Head of caudate nucleus (tissue), 42 donors: ENCODE results near the gene PIMREG.

Source experiments
- DNase-seq, 42 donors: peaks; one replicate each; pipeline versions ENCODE4 v3.0.0 to v3.0.0-alpha.2; 2020 to 2021; ENCODE audit warnings: mixed read lengths in 7 of 42
- intact Hi-C: fragments of 100-400 bp; cut with DNase I; formaldehyde crosslinking; loops from one replicate; pipeline ENCODE4 v1.15.0; 2022

Gene PIMREG

DNA sequence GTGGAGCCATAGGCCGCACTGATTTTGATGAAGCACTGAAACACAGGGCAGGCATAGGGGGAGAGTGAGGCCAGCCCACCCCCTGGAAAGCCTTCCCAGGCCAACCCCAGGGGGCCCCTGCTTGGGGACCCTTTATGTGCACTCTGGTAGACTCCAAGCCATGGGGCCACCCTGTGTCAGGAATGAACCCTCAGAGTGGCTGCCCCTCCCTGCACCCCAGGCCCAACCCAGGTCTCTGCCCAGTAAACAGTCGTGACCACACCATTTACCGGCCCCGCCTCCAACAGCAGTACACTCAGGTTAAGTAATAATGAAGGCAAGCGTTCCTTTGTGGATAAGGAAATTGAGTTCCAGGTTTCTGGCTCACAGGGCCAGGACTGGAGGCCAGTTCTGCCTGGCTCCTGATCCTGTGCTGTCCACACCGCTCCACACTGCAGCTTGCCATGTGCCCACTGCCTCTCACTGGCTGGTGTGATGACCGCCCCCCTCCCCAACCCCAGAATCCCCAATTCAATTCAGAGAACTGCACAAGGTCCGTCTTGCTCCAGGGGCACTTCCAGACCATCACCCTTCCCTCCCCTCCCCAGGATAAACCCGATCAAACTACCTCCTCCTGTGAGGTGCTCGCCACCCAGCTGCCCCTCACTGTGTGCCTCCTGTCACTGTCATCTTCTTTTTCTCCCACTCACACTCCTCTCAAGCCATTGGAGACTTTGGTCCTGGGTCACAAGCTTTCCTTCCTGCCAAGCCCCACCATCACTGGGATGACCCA, 13.6 kb downstream of the PIMREG start:
- DNase-seq: no peak
- intact Hi-C loops: no loop called here

DNA sequence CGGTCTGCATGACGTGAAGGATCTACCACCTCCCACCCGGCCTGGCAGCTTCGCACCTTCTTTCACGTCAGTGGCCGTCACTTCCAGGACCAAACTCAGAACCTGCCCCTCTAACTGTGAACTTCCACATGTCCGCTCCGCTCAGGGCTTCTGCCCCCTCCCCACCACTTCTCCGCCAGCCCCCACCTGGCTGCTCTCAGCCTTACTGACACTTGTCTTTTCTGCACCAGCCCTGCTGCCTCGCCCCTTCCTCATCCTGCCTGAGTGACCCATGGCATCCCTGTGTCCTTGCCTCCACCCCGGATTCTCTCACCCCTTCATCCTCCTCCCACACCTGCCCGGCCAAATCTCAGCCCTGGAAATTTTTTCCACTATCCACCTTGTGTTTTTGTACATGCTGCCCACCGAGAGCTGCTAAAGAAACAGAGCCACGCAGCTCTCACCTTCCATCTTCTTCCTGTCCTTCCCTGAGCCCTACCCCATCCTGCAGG, 14.2 kb downstream of the PIMREG start:
- intact Hi-C loops: no loop called here
- DNase-seq: no peak

DNA sequence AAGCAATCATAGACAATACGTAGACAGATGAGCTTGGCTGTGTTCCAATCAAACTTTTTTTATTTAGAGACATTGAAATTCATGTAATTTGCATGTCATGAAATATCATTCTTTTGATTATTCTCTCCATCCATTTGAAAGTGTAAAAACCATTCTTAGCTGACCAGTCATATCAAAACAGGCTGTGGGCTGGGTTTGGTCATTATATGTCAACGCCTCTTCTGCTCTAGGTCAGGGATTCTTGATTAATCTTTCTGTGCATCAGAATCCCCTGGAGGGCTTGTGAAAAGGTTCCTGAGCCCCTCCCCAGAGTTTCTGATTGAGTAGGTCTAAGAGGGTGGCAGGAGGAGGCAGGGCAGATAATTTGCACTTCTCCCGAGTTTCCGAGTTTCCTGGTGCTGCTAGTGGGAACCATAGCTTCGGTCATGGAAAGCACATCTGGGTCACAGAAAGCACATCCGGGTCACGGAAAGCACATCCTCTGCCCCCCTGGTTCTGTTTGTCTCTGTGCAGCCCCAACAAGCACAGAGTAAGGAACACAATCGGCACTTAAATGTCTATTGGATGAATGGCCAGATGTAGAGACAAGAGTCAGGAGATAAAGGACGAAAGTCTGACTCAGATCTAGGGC, 16.4 kb downstream of the PIMREG start:
- intact Hi-C loops: no loop called here
- no peak for DNase-seq

DNA sequence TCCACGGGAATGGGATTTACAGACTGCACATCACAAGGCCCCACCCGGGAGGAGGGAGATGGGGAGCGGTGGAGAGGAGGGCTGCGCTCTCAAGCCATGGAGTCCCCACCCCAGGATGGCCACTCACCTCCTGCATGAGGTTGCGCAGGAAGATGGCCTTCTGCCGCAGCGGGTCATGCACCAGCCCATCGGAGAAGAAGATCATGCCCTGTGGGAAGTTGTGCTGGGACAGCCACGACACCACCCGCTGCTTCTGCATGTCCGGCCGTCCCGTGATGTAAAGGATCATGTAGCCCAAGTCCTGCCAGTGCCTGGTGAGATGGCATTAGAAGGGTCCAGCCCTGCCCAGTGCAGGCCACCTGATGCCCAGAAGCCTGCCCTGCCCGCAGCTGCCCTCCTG, 17.0 kb downstream of the PIMREG start:
- no peak for DNase-seq
- intact Hi-C loops: no loop called here

DNA sequence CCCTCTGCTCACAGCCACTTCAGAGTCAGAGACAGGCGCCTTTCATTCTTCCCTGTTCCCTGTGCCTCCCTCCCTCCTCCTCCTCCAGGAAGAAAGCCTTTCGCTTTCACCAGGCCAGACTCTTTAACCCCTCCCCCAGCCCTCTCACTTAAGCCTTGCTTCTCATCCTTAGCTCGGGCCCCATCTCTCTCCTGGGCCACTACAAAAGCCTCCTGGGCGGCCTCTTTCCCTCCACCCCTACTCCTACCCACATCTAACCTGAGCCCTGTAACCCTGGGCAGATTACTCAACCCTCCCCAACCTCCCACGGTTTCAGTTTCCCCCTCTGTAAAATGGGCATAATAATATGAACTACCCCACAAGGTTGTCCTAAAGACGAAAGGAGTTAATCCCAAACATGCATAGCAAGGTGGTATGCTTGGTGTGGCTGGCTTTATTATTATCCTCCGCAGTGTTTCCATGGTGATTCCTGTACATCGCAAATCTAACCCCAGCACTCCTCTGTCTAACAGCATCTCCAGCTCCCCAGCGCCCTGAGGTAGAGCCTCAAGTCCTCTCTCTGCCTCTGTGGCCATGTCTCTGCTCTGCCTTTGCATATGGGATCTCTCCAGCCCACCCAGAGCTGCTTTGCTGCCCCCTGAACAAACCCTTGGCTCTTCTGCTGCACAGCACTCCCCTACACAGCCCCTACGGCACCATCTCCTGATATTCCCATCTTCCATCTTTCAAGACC, 17.7 kb downstream of the PIMREG start:
- intact Hi-C loops: no loop called here
- DNase-seq: no peak

DNA sequence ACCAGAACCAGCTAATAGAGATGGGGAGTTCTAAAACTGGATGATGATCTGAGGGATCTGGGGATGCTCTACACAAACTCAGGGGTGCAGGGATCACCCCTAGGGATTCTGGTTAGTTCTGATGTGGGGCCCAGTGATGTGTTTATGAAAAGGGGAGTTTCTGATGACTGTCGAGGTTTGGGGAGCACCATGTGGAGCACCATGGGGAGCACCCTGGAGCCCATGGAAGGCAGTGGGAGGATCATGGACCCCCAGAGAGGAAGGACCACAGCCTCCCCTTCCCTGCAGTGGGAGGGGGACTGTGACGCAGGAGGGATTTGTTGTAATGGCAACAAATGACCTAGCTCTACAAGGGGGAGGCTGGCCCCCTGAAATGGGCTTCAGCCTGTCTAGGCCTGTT, 18.4 kb downstream of the PIMREG start:
- intact Hi-C loops: no loop called here
- DNase-seq: no peak

DNA sequence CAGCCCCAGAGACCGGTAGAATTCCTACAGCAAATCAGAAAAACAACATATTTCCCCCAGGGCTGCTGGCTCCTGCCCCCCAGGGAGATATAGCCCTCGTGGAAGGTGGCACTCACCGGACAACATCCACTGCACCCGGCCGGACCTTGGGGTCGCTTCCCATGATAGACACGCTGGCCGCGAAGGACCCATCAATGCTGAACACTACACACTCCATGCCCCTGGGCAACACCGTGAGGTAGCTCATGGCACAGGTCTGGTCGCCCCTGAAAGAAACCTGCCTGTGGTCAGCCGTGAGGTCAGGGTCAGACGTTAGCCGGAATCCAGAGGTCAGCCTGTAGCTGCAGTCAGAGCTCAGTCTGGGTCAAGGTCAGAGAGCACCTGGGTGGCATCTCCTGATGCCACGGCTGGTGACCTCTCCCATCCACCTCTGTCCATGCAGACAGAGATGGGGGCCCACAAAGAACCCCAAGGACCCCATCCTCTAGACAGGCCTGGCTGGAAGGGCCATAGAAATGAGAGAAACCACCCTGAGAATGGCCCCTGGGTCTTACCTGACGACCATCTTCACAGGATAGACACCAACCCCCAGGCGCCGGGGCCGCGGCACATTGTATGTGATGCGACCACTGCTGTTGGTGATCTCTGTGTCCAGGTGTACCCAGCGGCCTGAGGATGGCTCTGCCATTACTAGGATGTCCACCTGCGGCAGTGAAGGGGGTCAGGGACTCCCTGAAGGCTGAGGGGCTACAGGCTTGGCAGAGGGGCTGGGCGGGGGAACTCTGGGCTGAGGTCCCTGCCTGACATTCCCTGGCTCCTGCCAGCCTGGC, 19.6 kb downstream of the PIMREG start:
- intact Hi-C loops: no loop called here
- no peak for DNase-seq

DNA sequence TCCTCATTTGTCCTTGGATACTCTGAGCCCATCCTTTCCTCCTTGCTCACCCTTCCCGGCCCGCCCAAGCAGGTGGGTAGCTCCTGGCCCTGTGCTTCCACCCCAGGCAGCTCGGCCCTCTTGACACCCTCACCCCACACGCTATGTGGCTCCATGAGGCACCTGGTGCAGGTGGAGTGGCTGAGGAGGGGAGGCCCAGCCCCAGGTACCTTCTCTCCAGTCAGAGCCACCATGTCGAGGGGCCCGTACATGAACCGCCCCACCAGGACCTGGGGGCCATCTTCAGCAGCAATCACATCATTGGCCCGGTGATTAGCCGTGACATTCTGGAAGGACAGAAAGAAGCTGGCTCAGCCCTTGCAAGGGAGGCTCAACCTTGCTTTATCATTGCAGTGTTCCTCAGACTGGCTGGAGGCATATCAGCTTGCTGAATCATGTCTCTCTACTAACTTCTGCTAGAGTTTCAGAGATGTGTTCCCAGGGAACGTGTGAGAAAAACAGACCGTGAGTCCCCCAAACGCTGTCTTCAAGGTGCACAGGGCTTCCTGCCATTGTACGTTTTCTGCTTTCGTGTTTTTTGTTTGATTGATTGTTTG, 20.3 kb downstream of the PIMREG start:
- no peak for DNase-seq
- intact Hi-C loops: no loop called here

DNA sequence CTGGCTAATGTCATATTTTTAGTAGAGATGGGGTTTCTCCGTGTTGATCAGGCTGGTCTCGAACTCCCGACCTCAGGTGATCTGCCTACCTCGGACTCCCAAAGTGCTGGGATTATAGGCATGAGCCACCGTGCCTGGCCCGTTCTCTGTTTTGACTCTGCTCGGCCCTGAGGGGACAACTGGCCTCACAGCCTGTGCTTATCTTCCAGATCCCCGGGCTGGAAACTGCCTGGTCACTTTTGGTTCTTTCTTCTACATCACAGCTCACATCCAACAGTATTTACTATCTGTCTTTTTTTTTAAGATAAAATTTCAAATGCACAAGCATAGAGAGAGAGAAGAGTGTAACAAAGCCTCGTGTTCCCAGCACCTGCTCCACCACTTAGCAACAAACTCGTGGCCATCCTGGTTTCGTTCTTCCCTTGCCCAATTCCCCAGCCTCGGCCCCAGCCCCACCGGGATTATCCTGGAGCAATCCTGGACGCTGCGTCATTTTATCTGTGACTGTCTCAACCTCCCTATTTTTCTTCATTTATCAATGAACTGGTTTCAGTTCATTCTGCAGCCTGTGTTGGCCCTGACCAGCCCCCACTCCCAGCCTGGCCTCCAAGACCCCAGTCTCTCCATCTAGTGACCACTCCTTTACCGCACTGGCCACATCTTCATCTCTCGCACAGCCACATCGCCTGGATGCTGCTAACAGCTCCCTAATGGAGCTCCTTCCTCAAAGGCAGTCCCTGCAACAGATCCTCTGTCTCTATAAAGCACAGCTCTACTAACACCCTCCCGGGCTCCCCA, 21.1 kb downstream of the PIMREG start:
- intact Hi-C loops: no loop called here
- DNase-seq: no peak

DNA sequence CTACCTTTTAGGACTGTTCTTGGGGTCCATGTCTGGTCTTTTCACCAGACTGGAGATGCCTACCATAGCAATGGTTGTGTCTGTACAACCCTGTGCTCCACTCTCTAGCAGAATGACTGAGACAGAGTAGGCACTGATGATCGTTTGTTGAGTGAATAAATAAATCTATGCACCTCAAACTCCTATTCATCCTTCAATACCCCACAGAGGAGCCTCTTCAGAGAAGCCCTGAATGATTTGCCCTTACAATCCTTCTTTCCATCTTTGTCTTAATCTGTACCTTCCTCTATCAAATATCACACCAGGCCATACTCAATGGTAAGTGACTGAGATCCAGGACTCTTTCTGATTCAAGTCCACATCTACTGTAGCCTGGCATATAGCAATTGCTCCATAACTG, 23.3 kb downstream of the PIMREG start:
- intact Hi-C loops: no loop called here
- no peak for DNase-seq

DNA sequence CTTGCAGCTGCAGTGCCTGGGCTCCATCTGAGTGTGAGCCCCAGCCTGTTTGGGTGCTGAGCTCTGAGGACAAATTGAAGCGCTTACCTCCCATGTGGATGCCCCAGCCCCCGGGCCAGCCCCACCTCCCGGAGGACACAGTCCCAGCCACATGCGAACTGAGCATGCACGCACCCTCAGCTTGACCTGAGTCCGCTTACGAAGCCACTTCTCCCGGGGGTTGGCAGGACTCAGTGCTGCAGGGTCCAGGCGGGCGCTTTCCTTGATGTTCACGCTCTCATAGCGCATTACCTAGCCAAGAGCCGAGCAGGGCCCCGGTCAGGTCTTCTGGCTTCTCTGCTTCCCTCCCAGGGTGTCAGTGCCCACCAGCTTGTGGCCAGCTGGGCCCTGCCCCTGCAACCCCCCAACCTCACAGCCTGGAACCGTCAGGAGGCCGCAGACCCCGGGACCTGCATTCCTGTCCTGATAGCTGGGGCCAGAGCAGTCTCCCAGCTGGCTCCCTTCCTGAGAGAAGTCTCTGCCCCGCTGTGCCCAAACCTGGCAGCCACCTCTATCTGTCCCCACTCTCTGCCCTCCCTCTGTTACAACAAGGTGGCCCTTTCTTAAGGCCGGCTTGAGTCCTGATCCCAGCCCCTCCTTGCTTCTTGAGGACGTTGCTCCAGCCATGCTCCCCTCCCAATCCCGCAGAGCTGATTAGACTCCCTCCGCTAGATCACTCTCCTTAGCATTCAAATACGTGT, 24.0 kb downstream of the PIMREG start:
- no peak for DNase-seq
- intact Hi-C loops: no loop called here

DNA sequence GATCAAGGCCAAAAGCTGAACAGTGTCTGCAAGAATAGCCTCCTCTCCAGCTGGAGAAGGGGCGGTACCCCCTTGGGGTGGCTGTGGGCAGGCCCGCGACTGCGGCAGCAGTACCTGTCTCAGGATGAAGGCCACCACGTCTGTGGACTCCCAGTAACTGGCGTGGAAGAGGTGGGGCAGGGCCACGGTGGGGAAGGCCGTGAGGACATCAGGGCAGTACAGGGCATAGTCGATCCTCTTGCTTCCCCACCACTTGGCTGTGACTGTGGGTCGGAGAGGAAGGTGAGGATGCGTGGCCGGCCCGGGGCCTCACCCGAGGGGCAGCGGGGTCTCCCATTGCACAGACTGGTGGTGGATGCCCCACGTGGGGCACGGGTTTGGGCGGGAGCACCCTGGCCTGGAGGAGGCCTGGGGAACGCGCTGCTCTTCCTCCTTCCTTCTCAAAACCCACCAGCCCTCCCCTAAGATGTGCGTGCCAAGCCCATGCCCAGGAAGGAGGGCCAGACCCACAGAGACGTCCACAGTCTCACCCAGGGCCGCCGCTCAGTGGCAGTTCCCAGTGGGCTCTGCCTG, 26.0 kb downstream of the PIMREG start:
- DNase-seq: no peak
- intact Hi-C loops: no loop called here

DNA sequence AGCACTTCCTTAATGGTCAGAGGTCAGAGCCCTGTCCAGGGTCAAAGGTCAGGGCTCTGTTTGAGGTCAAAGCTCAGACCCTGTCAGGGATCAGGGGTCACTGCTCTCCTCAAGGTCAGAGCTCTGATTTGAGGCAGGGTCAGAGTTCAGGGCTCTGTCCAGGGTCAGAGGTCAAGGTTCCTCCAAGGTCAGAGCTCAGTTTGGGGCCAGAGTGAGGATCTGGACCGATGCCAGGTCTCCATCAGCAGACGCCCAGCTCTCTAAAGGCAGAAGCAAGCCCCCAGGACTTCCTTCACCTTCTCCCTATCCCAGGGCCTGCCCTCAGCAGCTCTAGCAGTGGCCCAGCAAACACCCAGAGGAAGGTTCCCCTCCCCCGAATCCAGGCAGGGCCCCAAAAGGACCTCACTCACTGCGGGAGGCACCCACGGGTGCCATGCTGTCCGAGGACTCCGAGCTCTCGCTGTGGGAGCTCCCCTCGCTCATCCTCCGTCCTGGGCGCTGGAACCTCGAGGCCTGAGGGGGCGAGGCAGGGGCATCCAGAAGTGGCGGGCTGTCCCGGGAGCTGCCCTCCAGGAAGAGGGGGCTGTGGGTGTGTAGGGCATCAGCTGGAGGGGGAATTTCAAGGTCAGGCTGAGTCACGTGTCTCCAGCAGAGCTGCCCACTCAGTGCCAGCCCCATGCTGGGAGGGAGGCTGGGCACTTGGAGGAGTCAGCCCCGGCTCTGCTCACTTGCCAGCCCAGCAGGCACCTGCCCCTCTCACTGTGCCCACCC, 26.7 kb downstream of the PIMREG start:
- DNase-seq: no peak
- intact Hi-C loops: no loop called here

DNA sequence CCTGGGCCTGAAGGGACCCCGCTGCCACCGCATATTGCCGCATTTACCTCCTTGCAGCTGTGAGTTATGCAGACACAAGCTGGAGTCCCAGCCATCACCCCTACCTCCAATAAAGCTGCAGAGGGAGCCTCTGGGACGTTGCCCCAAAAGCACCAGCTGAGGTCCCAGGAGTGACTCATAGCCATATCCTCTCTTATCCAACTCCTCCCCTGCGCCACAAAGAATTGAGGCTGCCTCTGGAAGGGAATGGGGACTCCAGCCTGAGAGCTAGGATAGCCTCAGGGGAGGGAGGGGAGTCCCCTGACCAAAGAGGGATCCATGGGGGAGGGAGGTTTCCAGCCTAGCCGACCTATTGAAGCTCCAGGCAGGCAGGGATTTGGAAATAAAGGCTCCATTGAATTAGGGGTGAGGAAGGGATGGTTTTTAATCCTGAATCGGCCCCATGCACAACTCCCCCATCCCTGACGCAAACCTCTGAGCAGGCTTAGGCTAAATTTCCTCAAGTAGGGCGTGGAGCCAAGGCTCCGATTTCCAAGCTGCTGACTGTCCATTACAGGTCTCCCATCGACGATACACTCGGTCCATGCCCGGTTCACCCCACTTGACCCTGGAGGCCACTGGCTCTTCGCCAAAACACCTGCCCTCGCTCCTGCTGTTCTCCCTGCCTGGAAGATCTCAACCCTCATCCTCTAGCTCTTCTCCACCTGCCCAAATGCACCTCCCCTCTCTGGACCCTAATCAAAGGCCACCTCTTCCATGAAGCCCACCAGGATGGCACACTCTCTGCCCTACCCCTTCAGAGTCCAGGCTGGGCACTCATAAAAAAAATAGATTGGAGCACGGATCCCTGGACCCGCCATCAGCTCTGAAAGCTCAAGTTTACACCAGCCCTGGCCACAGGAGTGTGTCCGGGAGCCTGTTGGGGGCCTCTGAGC, 27.5 kb downstream of the PIMREG start:
- intact Hi-C loops: no loop called here
- DNase-seq: peak in 2 of 42 donors; percentile 18 to 51

DNA sequence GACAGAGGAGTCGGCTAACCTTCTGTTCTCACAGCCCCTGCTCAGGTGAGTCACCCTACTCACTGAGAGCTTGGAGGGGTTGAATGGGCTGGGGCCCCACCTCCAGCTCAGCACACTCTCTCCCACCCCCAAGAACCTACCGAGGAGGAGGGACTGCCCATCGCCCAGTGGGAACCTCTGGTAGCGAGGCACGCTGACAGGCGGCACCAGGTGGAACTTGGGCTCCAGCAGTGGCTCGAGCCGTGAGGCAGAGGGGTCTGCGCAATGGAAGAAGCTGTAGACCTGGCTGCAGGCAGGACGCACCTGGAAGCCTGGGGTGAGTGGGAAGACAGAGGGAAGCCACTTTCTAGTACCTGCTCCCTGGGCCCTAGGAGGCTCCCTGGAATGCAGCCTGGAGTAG, 28.3 kb downstream of the PIMREG start:
- DNase-seq: peak in 2 of 42 donors; percentile 12 to 26
- intact Hi-C loops: no loop called here
